OCI-LY3 (cell line): ENCODE data around the gene MKNK2.

Experiments
- H2AFZ ChIP-seq: fragments of 200-600, 300-600 bp; shearing (Covaris generic); 2 replicates; pipeline ENCODE4 v1.6.0; 2014; ENCODE audit warnings: antibody characterized with exemption, low read depth, low read length
- H3K27ac ChIP-seq: fragments of 200-600, 300-600 bp; sonication (generic); 2 replicates; pipeline ENCODE4 v1.5.1; 2014; ENCODE audit warnings: mild to moderate bottlenecking, low read length, moderate library complexity, mixed read lengths
- H3K27me3 ChIP-seq: fragments of 200-600, 300-600 bp; sonication (generic); 2 replicates; pipeline ENCODE4 v1.6.1; 2014; ENCODE audit warnings: low read depth, low read length, mixed read lengths
- H3K36me3 ChIP-seq: fragments of 200-600, 300-600 bp; sonication (generic); replicated peaks from 2 replicates; pipeline ENCODE3; 2014; ENCODE audit warnings: low read depth, low read length, mixed read lengths
- H3K4me1 ChIP-seq: fragments of 300-600, 200-600 bp; sonication (generic); 2 replicates; pipeline ENCODE4 v1.6.1; 2014; ENCODE audit warnings: low read length, mixed read lengths
- H3K4me2 ChIP-seq: fragments of 200-600, 300-600 bp; sonication (generic); 2 replicates; pipeline ENCODE4 v1.6.1; 2014; ENCODE audit warnings: low read length, mixed read lengths
- H3K4me3 ChIP-seq: fragments of 300-600, 200-600 bp; sonication (generic); 2 replicates; pipeline ENCODE4 v1.5.1; 2014; ENCODE audit warnings: antibody characterized with exemption, mild to moderate bottlenecking, low read length, moderate library complexity
- H3K79me2 ChIP-seq: fragments of 300-600, 200-600 bp; shearing (Covaris generic); 2 replicates; pipeline ENCODE4 v1.6.1; 2014; ENCODE audit warnings: mild to moderate bottlenecking, low read length, mixed read lengths
- H3K9ac ChIP-seq: fragments of 300-600, 200-600 bp; shearing (Covaris generic); 2 replicates; pipeline ENCODE4 v1.6.0; 2014; ENCODE audit warnings: mild to moderate bottlenecking, low read length, moderate library complexity
- H3K9me3 ChIP-seq: fragments of 200-600, 300-600 bp; shearing (Covaris generic); 2 replicates; pipeline ENCODE4 v1.6.1; 2014; ENCODE audit warnings: low read length, mixed read lengths; ENCODE audit not compliant: insufficient read depth
- H4K20me1 ChIP-seq: fragments of 200-600, 300-600 bp; sonication (generic); 2 replicates; pipeline ENCODE4 v1.6.1; 2016; ENCODE audit warnings: low read length, mixed read lengths; ENCODE audit not compliant: insufficient read depth
- CTCF ChIP-seq: fragments of 200-600, 300-600 bp; sonication (generic); IDR thresholded peaks from 2 replicates; pipeline ENCODE4 v1.5.1; 2014; ENCODE audit warnings: antibody characterized with exemption, low read length, low read depth
- EZH2phosphoT487 ChIP-seq: fragments of 200-600 bp; shearing (Covaris generic); IDR thresholded peaks from 2 replicates; pipeline ENCODE4 v1.6.1; 2018; ENCODE audit warnings: antibody characterized with exemption, mixed run types, low read depth

MKNK2 gene

GRCh38 chr19:2053601-2054389, 2.8 kb upstream of the MKNK2 start:
- H3K79me2 ChIP-seq: peaks cover 27% of the 10 kb centered on the region
- H3K4me1 ChIP-seq: peaks cover 68% of the 10 kb centered on the region
- H3K9ac ChIP-seq: peak overlapping the region; percentile 31; the same call in 1 of the 2 replicates
- TF ChIP-seq CTCF (no peak), EZH2phosphoT487 (no peak)
- no peak overlapping the region for H2AFZ ChIP-seq
- peaks cover 19% of the 10 kb centered on the region for H3K36me3 ChIP-seq
- peak overlapping the region; percentile 46 for H3K4me2 ChIP-seq
- peak overlapping the region; percentile 96 for H3K27ac ChIP-seq
- peaks cover 18% of the 10 kb centered on the region for H4K20me1 ChIP-seq
- H3K9me3 ChIP-seq: no peaks in the 10 kb centered on the region
- H3K27me3 ChIP-seq: no peaks in the 10 kb centered on the region
- peak overlapping the region; percentile 14; the same call in 1 of the 2 replicates for H3K4me3 ChIP-seq

GRCh38 chr19:2051773-2052704, 995 bp upstream of the MKNK2 start:
- Histone ChIP-seq H3K4me3 (peak overlapping the region; percentile 74), H3K4me1 (peaks cover 79% of the 10 kb centered on the region)

GRCh38 chr19:2050349-2050990, 574 bp downstream of the MKNK2 start:
- peaks cover 60% of the 10 kb centered on the region for H3K79me2 ChIP-seq
- peak overlapping the region; percentile 86 for H3K27ac ChIP-seq
- H3K4me2 ChIP-seq: peak overlapping the region; percentile 98
- no peaks in the 10 kb centered on the region for H3K9me3 ChIP-seq
- H3K9ac ChIP-seq: peak overlapping the region; percentile 96
- TF ChIP-seq CTCF: no peak
- TF ChIP-seq EZH2phosphoT487: no peak
- H3K36me3 ChIP-seq: peaks cover 52% of the 10 kb centered on the region
- H3K27me3 ChIP-seq: no peaks in the 10 kb centered on the region
- peaks cover 52% of the 10 kb centered on the region for H4K20me1 ChIP-seq
- H2AFZ ChIP-seq: no peak overlapping the region
- H3K4me1 ChIP-seq: peaks cover 80% of the 10 kb centered on the region
- peak overlapping the region; percentile 91 for H3K4me3 ChIP-seq

More at GRCh38 chr19:2051773-2052704, 995 bp upstream of the MKNK2 start:
- Histone ChIP-seq H4K20me1 (peaks cover 36% of the 10 kb centered on the region), H2AFZ (no peak overlapping the region; the same call in 1 of the 2 replicates), H3K79me2 (peaks cover 44% of the 10 kb centered on the region), H3K36me3 (peaks cover 37% of the 10 kb centered on the region), H3K27me3 (no peaks in the 10 kb centered on the region), H3K9me3 (no peaks in the 10 kb centered on the region), H3K4me2 (peak overlapping the region; percentile 88), H3K9ac (peak overlapping the region; percentile 77), H3K27ac (peak overlapping the region; percentile 96)
- no peak for TF ChIP-seq EZH2phosphoT487

GRCh38 chr19:2049741-2050348, 1.2 kb downstream of the MKNK2 start:
- Histone ChIP-seq H3K4me3 (peak overlapping the region; percentile 91), H3K4me1 (peaks cover 80% of the 10 kb centered on the region), H3K27ac (peak overlapping the region; percentile 86)

More at GRCh38 chr19:2049741-2050348, 1.2 kb downstream of the MKNK2 start:
- Histone ChIP-seq H3K36me3 (peaks cover 59% of the 10 kb centered on the region), H4K20me1 (peaks cover 58% of the 10 kb centered on the region), H3K9ac (peak overlapping the region; percentile 96), H2AFZ (no peak overlapping the region), H3K27me3 (no peaks in the 10 kb centered on the region), H3K9me3 (no peaks in the 10 kb centered on the region), H3K4me2 (peak overlapping the region; percentile 98), H3K79me2 (peaks cover 66% of the 10 kb centered on the region)
- TF ChIP-seq EZH2phosphoT487 (no peak), CTCF (no peak)
